Activated B cell treated with CpG ODN at 0.5 μM for 24 hours (primary cell): ENCODE measurements around the gene VEZF1. TPM values are rescaled to one million over a fixed set of nuclear protein-coding genes. Genes with fewer than 3 reads are reported as not detected.

Source experiments
- ATAC-seq: fragments of 200-7000 bp; cut with Tn5 transposase; one replicate; pipeline ENCODE4 v1.10.0; 2021; ENCODE audit warnings: low read depth, mild to moderate bottlenecking, moderate library complexity
- CTCF ChIA-PET: fragments of 350-600 bp; sonication (Branson Sonifier 250); formaldehyde crosslinking; loops from one replicate; lab custom pipeline; 2021; ENCODE audit warnings: antibody characterized with exemption; lab: Charles Lee
- POLR2A ChIA-PET: fragments of 350-600 bp; sonication (Branson Sonifier 250); formaldehyde crosslinking; loops from one replicate; lab custom pipeline; 2021; ENCODE audit warnings: antibody characterized with exemption; lab: Charles Lee
- DNase-seq: peaks from one replicate; pipeline ENCODE4 v3.0.0; 2022
- H3K27ac Mint-ChIP-seq: one replicate; pipeline ENCODE4 v1.8.0; 2020; ENCODE audit warnings: mixed read lengths
- H3K27me3 Mint-ChIP-seq: one replicate; pipeline ENCODE4 v1.8.0; 2021; ENCODE audit warnings: mixed read lengths
- H3K36me3 Mint-ChIP-seq: one replicate; pipeline ENCODE4 v1.8.0; 2021; ENCODE audit warnings: low read depth, mixed read lengths
- H3K4me1 Mint-ChIP-seq: one replicate; pipeline ENCODE4 v1.8.0; 2021; ENCODE audit warnings: mixed read lengths
- H3K4me3 Mint-ChIP-seq: one replicate; pipeline ENCODE4 v1.8.0; 2020; ENCODE audit warnings: mild to moderate bottlenecking, mixed read lengths
- H3K9me3 Mint-ChIP-seq: one replicate; pipeline ENCODE4 v1.8.0; 2020; ENCODE audit warnings: mixed read lengths
- CTCF ChIP-seq: fragments of 200-600 bp; IDR thresholded peaks from one replicate; pipeline ENCODE4 v1.8.0; 2022; ENCODE audit warnings: antibody characterized with exemption, mild to moderate bottlenecking
- intact Hi-C: fragments of 100-400 bp; cut with micrococcal nuclease; formaldehyde crosslinking; loops from one replicate; pipeline ENCODE4 v1.15.1; 2024
- total RNA-seq: library from RNA; stranded (reverse); gene quantifications from 2 replicates; pipeline ENCODE4 v1.2.3, GENCODE V29; 2022

The VEZF1 gene
- total RNA-seq, 1 donor from 2014 or later: 45.1 TPM

GRCh38 chr17:57953219-57953618, 34.8 kb downstream of the VEZF1 start:
- DNase-seq: no peak
- no peak for ATAC-seq
- H3K27me3 Mint-ChIP-seq: peaks cover 62% of the 10 kb centered on the region
- no peaks in the 10 kb centered on the region for H3K9me3 Mint-ChIP-seq
- intact Hi-C loops: no loop called here
- ChIA-PET CTCF (no interaction called here), POLR2A (interaction anchor here (0.6 to 5.2 kb wide), 3 partner anchors 14 to 55 kb away, joined by 4 to 35 read pairs (median 5); no protein-coding TSS in a partner anchor)
- no peaks in the 10 kb centered on the region for H3K36me3 Mint-ChIP-seq
- no peak overlapping the region for H3K4me3 Mint-ChIP-seq
- TF ChIP-seq CTCF: no peak
- no peak overlapping the region for H3K27ac Mint-ChIP-seq
- H3K4me1 Mint-ChIP-seq: peaks cover 48% of the 10 kb centered on the region

GRCh38 chr17:57949649-57950048, 38.4 kb downstream of the VEZF1 start:
- no peak for DNase-seq
- ATAC-seq: no peak
- no peaks in the 10 kb centered on the region for H3K36me3 Mint-ChIP-seq
- no peaks in the 10 kb centered on the region for H3K9me3 Mint-ChIP-seq
- H3K4me3 Mint-ChIP-seq: no peak overlapping the region
- H3K27ac Mint-ChIP-seq: no peak overlapping the region
- CTCF ChIA-PET: interaction anchor here (1.6 kb wide), 1 partner anchor 10 kb away, joined by 3 read pairs; no protein-coding TSS in a partner anchor
- H3K27me3 Mint-ChIP-seq: peaks cover 41% of the 10 kb centered on the region
- intact Hi-C loops: loop anchor here (5.0 kb wide), 1 partner anchor 38 kb away; the partner anchor contains the start of gene VEZF1
- POLR2A ChIA-PET: interaction anchor here (0.6 to 2.3 kb wide), 4 partner anchors 10 to 37 kb away, joined by 3 to 12 read pairs (median 4); no protein-coding TSS in a partner anchor
- peaks cover 46% of the 10 kb centered on the region for H3K4me1 Mint-ChIP-seq
- TF ChIP-seq CTCF: no peak

- POLR2A ChIA-PET: interaction anchor here (0.7 to 2.3 kb wide), 3 partner anchors 9 to 44 kb away, joined by 3 to 12 read pairs (median 4); no protein-coding TSS in a partner anchor
- no peak for TF ChIP-seq CTCF
- H3K36me3 Mint-ChIP-seq: no peaks in the 10 kb centered on the region
- H3K4me1 Mint-ChIP-seq: peaks cover 43% of the 10 kb centered on the region
- peaks cover 41% of the 10 kb centered on the region for H3K27me3 Mint-ChIP-seq
- H3K4me3 Mint-ChIP-seq: peak overlapping the region; percentile 28
- H3K27ac Mint-ChIP-seq: no peak overlapping the region
- no peaks in the 10 kb centered on the region for H3K9me3 Mint-ChIP-seq
- CTCF ChIA-PET: interaction anchor here (1.6 kb wide), 1 partner anchor 9 kb away, joined by 3 read pairs; no protein-coding TSS in a partner anchor
- ATAC-seq: no peak
- DNase-seq: no peak
- intact Hi-C loops: loop anchor here (5.0 kb wide), 1 partner anchor 39 kb away; the partner anchor contains the start of gene VEZF1
Measured at GRCh38 chr17:57948555-57949420, 39.3 kb downstream of the VEZF1 start.

GRCh38 chr17:57948169-57948554, 39.9 kb downstream of the VEZF1 start:
- ChIA-PET CTCF (interaction anchor here (1.2 kb wide), 1 partner anchor 49 kb away, joined by 3 read pairs; no protein-coding TSS in a partner anchor), POLR2A (interaction anchor here (0.9 to 2.3 kb wide), 2 partner anchors 9 to 59 kb away, joined by 3 to 12 read pairs; partner anchors contain the start of gene SRSF1)
- TF ChIP-seq CTCF: no peak
- ATAC-seq (no peak), DNase-seq (no peak)
- Mint-ChIP-seq H3K27ac (no peak overlapping the region), H3K4me1 (peaks cover 48% of the 10 kb centered on the region), H3K9me3 (no peaks in the 10 kb centered on the region), H3K36me3 (no peaks in the 10 kb centered on the region), H3K27me3 (peaks cover 41% of the 10 kb centered on the region), H3K4me3 (no peak overlapping the region)
- intact Hi-C loops: loop anchor here (5.0 kb wide), 1 partner anchor 39 kb away; the partner anchor contains the start of gene VEZF1
